GM21528 (cell line): ENCODE measurements around the gene USH1C.
A peak's percentile ranks its signal among the peaks of the same experiment; 100 is the strongest.

Experiments
- ATAC-seq: cut with Tn5 transposase; IDR thresholded peaks from one replicate; pipeline ENCODE4 v1.9.1; 2021; ENCODE audit warnings: mild to moderate bottlenecking, moderate library complexity; ENCODE audit not compliant: unreplicated experiment, low FRiP score

Gene USH1C

DNA sequence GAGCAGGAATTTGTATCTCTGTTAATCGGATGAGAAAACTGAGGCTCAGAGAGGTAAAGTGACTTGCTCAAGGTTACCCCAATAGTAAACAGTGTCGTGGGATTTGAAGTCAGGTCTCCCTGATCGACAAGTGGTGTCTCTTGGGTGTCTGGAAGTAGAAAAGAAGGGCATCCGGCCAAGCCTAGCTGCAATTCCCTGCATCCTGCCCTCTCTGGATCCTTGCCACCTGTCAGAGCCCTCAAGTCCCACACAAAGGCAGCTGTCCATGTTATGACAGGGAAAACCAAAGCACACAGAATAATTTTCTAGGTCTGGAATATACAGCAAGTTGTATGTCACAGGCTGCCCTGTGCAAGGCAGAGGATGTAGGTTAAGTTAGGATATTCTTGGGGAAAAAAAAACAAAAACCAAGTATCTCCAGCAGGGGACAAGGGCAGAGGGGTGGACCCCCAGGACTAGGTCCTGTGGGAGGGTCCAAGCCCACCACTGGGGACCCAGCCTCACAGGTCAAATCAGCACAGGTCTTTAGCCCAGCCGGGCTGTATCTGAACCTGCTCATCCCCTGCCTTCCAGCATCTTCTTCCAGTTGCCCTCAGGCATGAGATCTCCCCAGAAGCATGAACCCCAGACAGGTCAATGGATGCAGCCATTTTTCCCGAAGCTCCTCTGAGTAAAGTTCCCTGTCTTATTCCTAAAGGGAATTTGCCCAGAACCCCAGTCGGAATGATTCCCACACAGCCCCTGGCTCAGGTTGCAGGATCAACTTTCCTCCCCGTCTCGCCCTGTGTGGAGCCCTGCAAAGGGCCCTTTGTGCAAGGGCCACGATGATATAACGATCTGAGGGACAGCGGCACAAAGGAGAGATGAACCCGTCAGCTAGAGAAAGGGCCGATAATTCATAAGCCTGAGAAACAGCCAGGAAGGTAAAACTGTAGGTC is 15.0 kb downstream of the USH1C start:
- no peak for ATAC-seq

GRCh38 chr11:17528181-17528691 is 16.0 kb downstream of the USH1C start:
- peak; percentile 63 for ATAC-seq

- ATAC-seq = no peak
These were observed 16.6 kb downstream of the USH1C start for GRCh38 chr11:17527628-17527995.

GRCh38 chr11:17526931-17527627 is 17.1 kb downstream of the USH1C start:
- no peak for ATAC-seq

DNA sequence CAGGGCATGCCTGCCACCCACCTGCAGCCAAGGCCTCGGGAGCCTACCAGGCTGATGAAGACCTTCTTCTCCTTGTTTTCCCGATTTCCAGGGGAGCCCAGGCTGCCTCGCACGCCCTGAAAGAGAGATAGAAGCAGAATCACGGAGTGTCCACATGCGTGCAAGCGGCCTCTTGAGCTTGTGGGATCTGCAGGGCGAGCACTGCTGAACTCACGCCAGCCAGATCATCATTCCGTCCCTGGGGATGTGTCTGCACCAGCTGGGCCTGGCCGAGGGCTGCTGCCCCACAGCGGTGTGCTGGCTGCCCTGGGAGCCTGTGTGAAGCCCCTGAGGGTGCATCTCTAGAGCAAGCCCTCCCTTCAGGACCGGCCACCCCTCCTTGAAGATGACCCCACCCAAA is 17.9 kb downstream of the USH1C start:
- ATAC-seq = no peak

DNA sequence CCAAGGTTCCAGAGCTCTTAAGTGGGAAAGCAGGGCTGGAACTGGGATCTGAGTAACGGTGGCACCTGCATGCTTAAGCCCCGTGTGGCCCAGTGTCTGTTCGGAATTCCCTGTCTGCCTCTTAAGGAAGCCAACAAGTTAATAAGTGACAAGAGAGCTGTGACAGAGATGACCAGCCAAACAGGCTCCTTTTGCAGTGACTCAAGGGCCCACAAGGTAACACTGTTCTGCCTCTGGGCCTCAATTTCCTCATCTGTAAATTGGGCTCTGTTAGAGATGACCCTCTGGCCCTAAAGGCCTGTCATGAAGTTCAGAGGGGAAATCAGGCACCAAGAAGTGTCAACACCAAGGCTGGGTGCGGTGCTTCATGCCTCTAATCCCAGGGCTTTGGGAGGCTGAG is 18.6 kb downstream of the USH1C start:
- no peak for ATAC-seq

DNA sequence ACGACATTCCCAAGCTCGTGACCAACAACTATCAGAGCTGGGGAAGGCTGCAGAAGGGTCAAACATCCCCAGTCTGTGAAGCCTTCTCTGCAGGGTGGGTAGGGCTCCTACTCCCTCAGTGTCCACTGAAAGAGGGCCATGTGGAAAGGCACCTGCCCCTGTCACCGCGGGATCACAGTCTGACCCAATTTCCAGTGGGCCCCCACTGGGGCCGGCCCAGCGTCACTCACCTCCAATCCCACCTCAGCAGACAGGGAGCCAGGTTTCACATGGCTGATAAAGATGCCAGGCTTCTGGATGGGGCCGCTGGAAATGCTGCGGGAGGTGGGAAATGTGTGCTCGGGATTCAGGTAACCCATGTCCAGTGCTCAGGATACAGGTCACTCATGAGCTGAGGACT is 20.0 kb downstream of the USH1C start:
- no peak for ATAC-seq

DNA sequence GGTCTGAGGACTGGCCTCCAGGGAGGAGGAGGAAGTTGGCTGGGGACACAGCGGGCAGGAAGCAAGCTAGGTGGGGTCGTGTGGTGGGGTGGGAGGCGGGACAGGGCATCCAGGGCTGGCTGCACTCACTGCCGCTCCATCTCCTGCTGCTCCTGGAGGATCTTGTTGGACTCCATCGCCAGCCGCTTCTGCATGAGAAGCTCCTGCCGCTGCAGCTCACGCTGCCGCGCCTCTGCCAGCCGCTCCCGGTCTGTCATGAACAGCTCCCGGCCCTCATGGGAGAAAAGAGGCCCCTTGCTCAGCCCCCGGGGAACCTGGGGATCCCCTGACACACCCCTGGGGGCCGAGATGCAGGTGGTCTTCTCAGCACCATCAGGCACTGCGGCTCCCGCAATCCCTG is 21.6 kb downstream of the USH1C start:
- ATAC-seq = no peak

- ATAC-seq = no peak
These were observed 22.9 kb downstream of the USH1C start for GRCh38 chr11:17521106-17521900.

- ATAC-seq = no peak
These were observed 24.9 kb downstream of the USH1C start for GRCh38 chr11:17519061-17519885.

DNA sequence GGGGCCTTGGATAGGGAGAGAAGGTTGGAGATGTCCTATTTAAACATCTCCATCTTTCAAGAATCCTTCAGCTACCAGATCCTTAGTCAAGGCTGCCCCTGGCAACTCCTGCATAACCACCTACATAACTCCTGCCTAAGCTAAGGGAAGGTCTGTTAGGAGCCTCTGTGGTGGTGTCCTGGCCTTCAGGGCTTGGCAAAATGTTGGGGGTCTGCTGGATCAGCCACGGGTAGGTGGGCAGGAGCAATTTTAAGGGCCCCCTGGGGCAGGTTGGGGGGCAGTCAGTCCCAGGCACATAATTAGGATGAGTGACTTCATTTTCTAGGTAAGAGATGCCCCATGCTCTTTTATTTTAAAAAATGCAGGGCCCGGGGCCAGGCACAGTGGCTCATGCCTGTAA is 25.9 kb downstream of the USH1C start:
- no peak for ATAC-seq

DNA sequence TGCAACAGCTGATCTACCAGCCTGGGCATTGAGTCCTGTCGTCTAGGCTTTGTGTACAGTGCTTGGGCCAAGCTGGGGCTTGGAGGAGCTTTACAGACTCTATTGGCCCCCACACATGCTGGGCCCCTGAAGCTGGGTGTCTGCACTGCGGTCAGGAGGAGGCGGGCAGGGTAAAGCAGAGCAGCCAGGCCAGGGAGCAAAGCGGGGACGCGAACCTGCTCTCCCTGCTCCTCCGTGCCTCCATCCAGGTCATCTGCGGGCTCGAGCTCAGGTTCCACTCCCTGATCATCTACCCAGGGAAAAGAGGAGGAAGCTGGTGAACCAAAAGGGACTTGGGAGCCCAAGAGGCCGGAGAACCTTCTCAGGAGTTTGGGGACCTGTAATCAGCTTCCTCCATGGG is 27.0 kb downstream of the USH1C start:
- ATAC-seq = no peak

GRCh38 chr11:17516551-17517150 is 27.6 kb downstream of the USH1C start:
- no peak for ATAC-seq

GRCh38 chr11:17515443-17516176 is 28.6 kb downstream of the USH1C start:
- no peak for ATAC-seq

GRCh38 chr11:17514476-17514875 is 29.7 kb downstream of the USH1C start:
- no peak for ATAC-seq

GRCh38 chr11:17513853-17514252 is 30.4 kb downstream of the USH1C start:
- ATAC-seq = no peak

GRCh38 chr11:17512101-17512500 is 32.1 kb downstream of the USH1C start:
- no peak for ATAC-seq

- no peak for ATAC-seq
These were observed 32.6 kb downstream of the USH1C start for GRCh38 chr11:17511571-17511970.
